Ishikawa (cell line): ENCODE measurements around the gene MEF2C.

Experiments used
- CEBPB ChIP-seq: IDR thresholded peaks from 2 replicates; pipeline ENCODE4 v1.6.1; 2012
- CREB1 ChIP-seq: IDR thresholded peaks from 2 replicates; pipeline ENCODE4 v1.6.1; 2012; ENCODE audit warnings: low read depth
- EGR1 ChIP-seq: IDR thresholded peaks from 2 replicates; pipeline ENCODE4 v1.6.1; 2012
- EP300 ChIP-seq: IDR thresholded peaks from 2 replicates; pipeline ENCODE4 v1.6.1; 2012; ENCODE audit warnings: borderline replicate concordance
- FOXM1 ChIP-seq: IDR thresholded peaks from 2 replicates; pipeline ENCODE4 v1.6.1; 2012; ENCODE audit warnings: low read depth, borderline replicate concordance
- NFIC ChIP-seq: IDR thresholded peaks from 2 replicates; pipeline ENCODE4 v1.6.1; 2012
- RAD21 ChIP-seq: IDR thresholded peaks from 2 replicates; pipeline ENCODE4 v1.6.1; 2012; ENCODE audit warnings: low read depth
- REST ChIP-seq: IDR thresholded peaks from 2 replicates; pipeline ENCODE4 v1.6.1; 2012; ENCODE audit warnings: low read depth, mild to moderate bottlenecking
- TAF1 ChIP-seq: IDR thresholded peaks from 2 replicates; pipeline ENCODE4 v1.6.1; 2012; ENCODE audit warnings: low read depth, mild to moderate bottlenecking
- TCF12 ChIP-seq: IDR thresholded peaks from 2 replicates; pipeline ENCODE4 v1.6.1; 2012; ENCODE audit warnings: low read depth
- TEAD4 ChIP-seq: IDR thresholded peaks from 2 replicates; pipeline ENCODE4 v1.6.1; 2012
- YY1 ChIP-seq: IDR thresholded peaks from 2 replicates; pipeline ENCODE4 v1.6.1; 2012; ENCODE audit warnings: low read depth
- ZBTB7A ChIP-seq: IDR thresholded peaks from 2 replicates; pipeline ENCODE4 v1.6.1; 2012; ENCODE audit warnings: low read depth
- TF ChIP-seq, protein P1 (sequence below): IDR thresholded peaks from 2 replicates; pipeline ENCODE4 v1.6.1; 2012
- TF ChIP-seq, protein P2 (sequence below): IDR thresholded peaks from 2 replicates; pipeline ENCODE4 v1.6.1; 2012

Gene MEF2C

GRCh38 chr5:88686726-88687125, 196.3 kb downstream of the MEF2C start:
- TF ChIP-seq TCF12 (no peak), EGR1 (no peak), REST (no peak), EP300 (no peak), FOXM1 (no peak), RAD21 (no peak), YY1 (no peak), CEBPB (no peak)
- TF ChIP-seq, protein P1, sequence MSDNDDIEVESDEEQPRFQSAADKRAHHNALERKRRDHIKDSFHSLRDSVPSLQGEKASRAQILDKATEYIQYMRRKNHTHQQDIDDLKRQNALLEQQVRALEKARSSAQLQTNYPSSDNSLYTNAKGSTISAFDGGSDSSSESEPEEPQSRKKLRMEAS: no peak

DNA sequence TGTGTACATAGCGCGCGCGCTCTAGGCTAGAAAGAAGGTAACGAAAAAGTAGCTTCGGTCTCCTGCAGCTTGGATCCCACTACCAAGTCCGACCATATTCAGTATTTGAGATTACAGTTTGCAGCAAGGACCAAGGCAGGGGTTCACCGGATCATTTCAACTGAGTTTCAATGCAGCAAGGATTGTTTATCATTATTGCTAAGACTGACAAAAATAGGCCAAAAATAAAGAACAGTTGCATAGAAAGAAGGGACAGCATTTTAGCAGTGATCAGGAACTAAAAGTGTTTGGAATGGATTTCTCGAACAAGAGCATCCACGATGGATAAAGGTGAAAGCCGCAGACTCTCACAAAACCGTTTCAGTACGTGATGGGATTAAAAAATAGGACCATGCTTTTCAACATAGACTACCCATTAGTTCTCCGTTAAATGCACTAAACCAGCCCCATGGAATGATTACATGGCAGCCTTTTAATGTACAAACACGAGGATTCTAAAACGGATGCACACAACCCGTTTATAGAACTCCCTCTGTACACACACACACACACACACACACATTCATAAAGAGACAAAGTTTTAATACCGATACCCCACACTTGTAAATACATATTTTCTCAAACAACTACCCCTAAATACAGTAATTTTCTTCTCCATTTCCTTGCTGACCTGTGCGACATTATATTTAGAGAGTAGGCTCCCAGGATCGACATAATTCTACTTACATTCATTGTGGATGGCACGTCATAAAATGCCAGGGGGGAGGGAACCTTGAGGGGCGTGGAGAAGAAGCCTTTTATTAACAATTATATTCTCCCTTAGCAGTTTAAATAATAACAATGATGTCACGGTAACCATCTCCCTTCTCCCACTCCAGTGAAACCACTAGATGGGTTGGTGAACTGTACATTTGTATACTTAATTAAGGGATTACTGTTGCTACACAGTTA, 197.1 kb downstream of the MEF2C start:
- no peak for TF ChIP-seq TEAD4
- TF ChIP-seq ZBTB7A: no peak
- TF ChIP-seq CREB1: no peak
- no peak for TF ChIP-seq NFIC
- TF ChIP-seq RAD21: no peak
- no peak for TF ChIP-seq TAF1

GRCh38 chr5:88683506-88684135, 199.4 kb downstream of the MEF2C start:
- TF ChIP-seq CREB1: no peak

- TF ChIP-seq TAF1 (no peak), YY1 (no peak), NFIC (no peak), CREB1 (no peak), EP300 (no peak)
Measured at GRCh38 chr5:88682881-88683361, 200.1 kb downstream of the MEF2C start.

GRCh38 chr5:88682131-88682530, 200.9 kb downstream of the MEF2C start:
- no peak for TF ChIP-seq YY1
- TF ChIP-seq, protein P2, sequence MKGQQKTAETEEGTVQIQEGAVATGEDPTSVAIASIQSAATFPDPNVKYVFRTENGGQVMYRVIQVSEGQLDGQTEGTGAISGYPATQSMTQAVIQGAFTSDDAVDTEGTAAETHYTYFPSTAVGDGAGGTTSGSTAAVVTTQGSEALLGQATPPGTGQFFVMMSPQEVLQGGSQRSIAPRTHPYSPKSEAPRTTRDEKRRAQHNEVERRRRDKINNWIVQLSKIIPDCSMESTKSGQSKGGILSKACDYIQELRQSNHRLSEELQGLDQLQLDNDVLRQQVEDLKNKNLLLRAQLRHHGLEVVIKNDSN: no peak
- TF ChIP-seq ZBTB7A: no peak
- no peak for TF ChIP-seq TEAD4
- no peak for TF ChIP-seq TCF12
- no peak for TF ChIP-seq TAF1

DNA sequence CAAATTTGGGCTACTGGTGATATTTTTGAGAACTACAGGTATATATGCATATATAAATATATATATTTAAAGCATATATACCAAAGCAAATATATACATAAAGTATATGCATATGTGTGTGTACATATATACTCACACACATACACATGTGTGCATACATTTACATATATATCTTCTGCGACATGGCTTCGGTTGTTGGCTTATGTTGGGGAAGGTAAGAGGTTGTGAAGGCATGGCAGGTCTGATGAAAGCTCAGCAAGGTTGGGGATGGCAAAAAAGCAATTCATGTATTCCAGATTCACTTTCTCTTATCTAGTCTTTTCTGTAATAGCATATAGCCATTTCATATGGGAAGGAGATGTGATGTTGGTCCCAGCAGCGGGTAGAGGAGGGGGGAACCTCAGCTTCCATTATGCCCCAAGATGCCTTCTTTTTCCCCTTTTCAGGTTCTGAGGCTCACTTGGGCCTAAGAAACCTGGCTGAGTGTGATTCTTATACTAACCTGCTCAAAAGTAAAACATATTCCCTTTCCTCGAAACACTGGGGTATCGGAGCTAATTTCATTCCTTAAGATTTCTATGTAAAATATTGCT, 201.7 kb downstream of the MEF2C start:
- no peak for TF ChIP-seq REST
- no peak for TF ChIP-seq ZBTB7A
- no peak for TF ChIP-seq RAD21
- no peak for TF ChIP-seq EGR1
- TF ChIP-seq CREB1: no peak
- TF ChIP-seq YY1: no peak
- no peak for TF ChIP-seq CEBPB
- TF ChIP-seq, protein P2: no peak
- TF ChIP-seq TAF1: no peak
- TF ChIP-seq EP300: no peak
- no peak for TF ChIP-seq TCF12
